Esophagus (tissue), 2 donors: ENCODE measurements around the gene ZFYVE16. TPM values are rescaled to one million over a fixed set of nuclear protein-coding genes. Genes with fewer than 3 reads are reported as not detected.
"Not testable (repeated sequence)": the region's sequence is repeated elsewhere in the genome, so short reads cannot be mapped to it uniquely, and the experiment has no call there.

Experiments
- H3K27ac ChIP-seq, 2 donors: one replicate each; pipeline ENCODE4 v1.5.1; 2013; ENCODE audit warnings: low read depth in 2 of 2, mild to moderate bottlenecking in 2 of 2, inconsistent platforms in 1 of 2, low read length in 1 of 2, moderate library complexity in 1 of 2
- H3K27me3 ChIP-seq, 2 donors: one replicate each; pipeline ENCODE4 v1.6.1; 2013; ENCODE audit warnings: low read length in 2 of 2, control low read depth in 1 of 2, mild to moderate bottlenecking in 1 of 2; ENCODE audit not compliant: insufficient read depth in 2 of 2, control insufficient read depth in 1 of 2
- H3K36me3 ChIP-seq, 2 donors: one replicate each; pipeline ENCODE4 v1.6.1; 2013; ENCODE audit warnings: low read length in 1 of 2; ENCODE audit not compliant: control insufficient read depth in 2 of 2, insufficient read depth in 2 of 2
- H3K4me1 ChIP-seq, 2 donors: one replicate each; pipeline ENCODE4 v1.6.1; 2013; ENCODE audit warnings: low read length in 1 of 2; ENCODE audit not compliant: control insufficient read depth in 2 of 2, insufficient read depth in 2 of 2
- H3K4me3 ChIP-seq, 2 donors: one replicate each; pipeline ENCODE4 v1.5.1; 2013; ENCODE audit warnings: low read length in 2 of 2, mild to moderate bottlenecking in 2 of 2, low read depth in 1 of 2, moderate library complexity in 1 of 2
- H3K9me3 ChIP-seq, 2 donors: one replicate each; pipeline ENCODE4 v1.6.1; 2013; ENCODE audit warnings: mild to moderate bottlenecking in 2 of 2, low read depth in 1 of 2, low read length in 1 of 2, moderate library complexity in 1 of 2; ENCODE audit not compliant: control insufficient read depth in 2 of 2, insufficient read depth in 1 of 2
- WGBS, 2 donors: extraction: QIAGEN DNeasy Blood & Tissue Kit; methylation state at CpG; one replicate each; pipeline ENCODE4 v1.1.7; 2013; 5-methylcytosine and 5-hydroxymethylcytosine counted together
- polyA plus RNA-seq, 2 donors: library from polyadenylated mRNA; stranded (reverse); fragments of 200-250 nt; gene quantifications; one replicate each; pipeline ENCODE4 v1.2.3, GENCODE V29; 2013
- donor health status: healthy with polysubstance abuse.
- donor health status: Bipolar disorder and iron deficiency.

The ZFYVE16 gene
- polyA plus RNA-seq, 2 donors, result 6.9 to 11.9 TPM

GRCh38 chr5:80382488-80382887 is 25.4 kb upstream of the ZFYVE16 start:
- WGBS, 2 donors, result 93% methylated on average over 4 of the region's 4 CpGs
- Histone ChIP-seq H3K27ac (no peak overlapping the region), H3K4me3 (no peak overlapping the region), H3K4me1 (no peaks in the 10 kb centered on the region), H3K27me3 (no peaks in the 10 kb centered on the region), H3K36me3 (no peaks in the 10 kb centered on the region), H3K9me3 (no peaks in the 10 kb centered on the region)

- WGBS, 2 donors, result 85 to 89% methylated on average over 3 of the region's 3 CpGs
- Histone ChIP-seq H3K27me3 (no peaks in the 10 kb centered on the region), H3K4me3 (no peak overlapping the region), H3K36me3 (no peaks in the 10 kb centered on the region), H3K4me1 (no peaks in the 10 kb centered on the region), H3K27ac (no peak overlapping the region), H3K9me3 (no peaks in the 10 kb centered on the region)
Observed at GRCh38 chr5:80387063-80387768, 20.6 kb upstream of the ZFYVE16 start.

DNA sequence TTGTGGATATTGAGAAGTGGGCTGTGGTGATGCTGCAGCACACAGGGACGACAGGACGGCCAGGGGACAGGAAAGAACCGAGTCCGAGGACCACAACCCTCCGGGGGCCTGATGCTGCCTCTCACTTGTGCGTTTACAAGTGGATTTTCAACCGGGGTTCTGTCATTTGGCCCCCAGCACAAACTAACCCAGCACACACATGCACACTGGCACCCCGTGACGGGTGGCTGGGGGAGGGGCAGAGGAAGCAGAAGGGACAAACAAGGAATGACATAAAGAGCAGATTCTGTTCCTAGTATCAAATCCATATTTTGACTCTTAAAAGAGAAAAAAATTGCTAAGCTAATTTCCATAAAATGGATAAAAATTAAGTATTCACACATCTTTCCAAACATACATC is 18.3 kb upstream of the ZFYVE16 start:
- no peak overlapping the region for H3K4me3 ChIP-seq
- WGBS, 2 donors, result 54 to 56% methylated on average over 9 of the region's 9 CpGs
- no peak overlapping the region for H3K27ac ChIP-seq
- no peaks in the 10 kb centered on the region for H3K9me3 ChIP-seq
- no peaks in the 10 kb centered on the region for H3K36me3 ChIP-seq
- no peaks in the 10 kb centered on the region for H3K27me3 ChIP-seq
- no peaks in the 10 kb centered on the region for H3K4me1 ChIP-seq

DNA sequence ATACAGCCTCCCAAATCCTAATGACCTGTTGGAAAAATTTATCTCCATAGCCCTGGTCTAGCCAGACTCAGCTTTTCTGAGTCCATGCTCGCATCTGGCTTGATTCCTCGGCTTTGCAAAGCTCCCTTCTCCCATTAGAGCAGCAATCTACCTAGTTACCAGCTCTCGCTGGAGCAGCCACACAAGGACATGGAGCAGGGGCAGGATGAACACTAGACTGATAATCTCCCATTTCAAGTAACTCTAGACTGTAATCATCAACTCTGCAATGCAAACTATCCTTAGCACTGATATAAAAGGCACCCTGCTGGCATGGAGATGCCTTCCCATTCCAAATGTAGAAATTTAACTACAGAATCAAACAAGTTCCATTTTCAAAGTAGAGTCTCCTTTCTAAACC is 17.5 kb upstream of the ZFYVE16 start:
- not testable (repeated sequence) for H3K4me3 ChIP-seq, H3K27me3 ChIP-seq, H3K9me3 ChIP-seq, H3K4me1 ChIP-seq, H3K27ac ChIP-seq, H3K36me3 ChIP-seq
- 69 to 81% methylated on average over 3 of the region's 3 CpGs for WGBS, 2 donors

- H3K27ac ChIP-seq, H3K9me3 ChIP-seq, H3K27me3 ChIP-seq, H3K36me3 ChIP-seq, H3K4me3 ChIP-seq, H3K4me1 ChIP-seq: not testable (repeated sequence)
Observed at GRCh38 chr5:80391267-80391666, 16.6 kb upstream of the ZFYVE16 start.

DNA sequence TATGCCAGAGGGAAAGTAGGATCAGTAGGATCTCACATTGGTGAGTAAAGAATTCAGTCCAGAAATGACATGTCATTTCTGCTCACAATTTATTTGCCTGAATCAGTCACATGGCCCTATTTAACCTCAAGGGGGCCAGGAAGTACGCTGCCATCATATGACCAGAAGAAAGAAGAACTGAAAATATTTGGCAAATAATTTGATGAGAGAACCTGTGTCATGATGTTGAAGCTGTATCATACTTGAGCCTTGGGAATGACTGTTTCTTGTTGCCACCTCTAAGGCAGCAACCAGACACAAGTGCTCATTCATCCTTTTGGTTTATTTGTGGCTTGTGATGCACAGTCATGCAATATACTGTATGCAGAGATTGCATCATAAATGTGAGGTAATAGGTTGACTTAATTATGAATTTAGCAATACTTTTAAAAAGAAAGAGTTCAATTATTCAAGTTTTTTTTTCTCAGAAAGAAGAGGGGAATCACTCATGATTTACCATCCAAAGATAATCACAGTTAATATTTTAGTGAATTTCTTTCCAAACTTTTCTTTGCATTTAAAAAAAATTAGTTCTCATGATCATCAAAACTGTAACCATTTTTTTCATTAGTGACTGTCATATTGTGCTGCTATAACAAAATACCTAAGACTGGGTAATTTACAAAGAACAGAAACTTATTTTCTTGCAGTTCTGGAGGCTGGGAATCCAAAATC is 8.2 kb upstream of the ZFYVE16 start:
- WGBS, 2 donors, result 60 to 79% methylated on average over 1 of the region's 1 CpG
- no peaks in the 10 kb centered on the region for H3K4me1 ChIP-seq

GRCh38 chr5:80400368-80400767 is 7.5 kb upstream of the ZFYVE16 start:
- 91 to 98% methylated on average over 1 of the region's 1 CpG for WGBS, 2 donors

More for the DNA sequence above, 8.2 kb upstream of the ZFYVE16 start:
- H3K9me3 ChIP-seq, result no peaks in the 10 kb centered on the region
- H3K4me3 ChIP-seq, result no peak overlapping the region
- H3K27ac ChIP-seq, result no peak overlapping the region
- no peaks in the 10 kb centered on the region for H3K36me3 ChIP-seq
- peaks cover 0 to 2% of the 10 kb centered on the region in 2 donors for H3K27me3 ChIP-seq

DNA sequence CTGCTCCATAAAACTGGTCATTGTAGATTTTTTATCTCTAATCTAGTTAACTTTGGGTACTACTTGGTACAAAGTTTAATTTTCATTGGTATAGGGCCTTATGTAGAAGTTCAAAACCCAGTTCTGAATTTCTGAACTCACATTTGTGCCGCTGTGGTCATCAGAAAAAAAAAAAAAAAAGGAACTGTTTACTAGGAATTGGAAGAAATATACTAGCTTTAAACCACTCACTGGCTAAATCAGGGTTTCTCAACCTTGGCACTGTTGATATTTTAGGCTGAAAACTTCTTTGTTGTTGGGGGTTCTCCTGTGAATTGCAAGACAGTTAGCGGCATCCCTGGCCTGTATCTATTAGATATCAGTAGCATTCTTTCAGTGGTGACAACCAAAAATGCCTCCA is 4.1 kb upstream of the ZFYVE16 start:
- Histone ChIP-seq H3K36me3 (no peaks in the 10 kb centered on the region), H3K27me3 (peaks cover 0 to 2% of the 10 kb centered on the region in 2 donors), H3K4me3 (no peak overlapping the region), H3K27ac (no peak overlapping the region), H3K9me3 (no peaks in the 10 kb centered on the region), H3K4me1 (no peaks in the 10 kb centered on the region)
- WGBS, 2 donors, result 89 to 91% methylated on average over 2 of the region's 2 CpGs

More at GRCh38 chr5:80400368-80400767, 7.5 kb upstream of the ZFYVE16 start:
- H3K4me3 ChIP-seq, H3K36me3 ChIP-seq, H3K27ac ChIP-seq, H3K9me3 ChIP-seq, H3K4me1 ChIP-seq, H3K27me3 ChIP-seq: not testable (repeated sequence)

GRCh38 chr5:80406980-80407734 is 707 bp upstream of the ZFYVE16 start:
- WGBS, 2 donors, result 17 to 18% methylated on average over 31 of the region's 31 CpGs
- Histone ChIP-seq H3K36me3 (no peaks in the 10 kb centered on the region), H3K4me1 (peaks cover 0 to 2% of the 10 kb centered on the region in 2 donors), H3K27ac (peak overlapping the region; percentile 99), H3K4me3 (peak overlapping the region; percentile 80 to 85), H3K9me3 (no peaks in the 10 kb centered on the region), H3K27me3 (no peaks in the 10 kb centered on the region)
